Fibroblast of lung (primary cell): Measurements from ENCODE around the gene CCT7.
"Not testable (repeated sequence)": the region's sequence is repeated elsewhere in the genome, so short reads cannot be mapped to it uniquely, and the experiment has no call there.

ENCODE experiments used
- EZH2 ChIP-seq: IDR thresholded peaks from 2 replicates; pipeline ENCODE4 v1.5.1; 2012; ENCODE audit warnings: low read length, control low read depth, mild to moderate bottlenecking; ENCODE audit errors: missing control alignments
- TF ChIP-seq, protein P1 (sequence below), 2 donors: IDR thresholded peaks in 1 of 2; conservative IDR thresholded peaks in 1 of 2; 1 replicate in 1 of 2; 2 replicates in 1 of 2; pipeline ENCODE4 v1.5.1; 2011 to 2012; ENCODE audit warnings: low read length in 2 of 2, control low read depth in 1 of 2, inconsistent platforms in 1 of 2, low read depth in 1 of 2, mild to moderate bottlenecking in 1 of 2

DNA sequence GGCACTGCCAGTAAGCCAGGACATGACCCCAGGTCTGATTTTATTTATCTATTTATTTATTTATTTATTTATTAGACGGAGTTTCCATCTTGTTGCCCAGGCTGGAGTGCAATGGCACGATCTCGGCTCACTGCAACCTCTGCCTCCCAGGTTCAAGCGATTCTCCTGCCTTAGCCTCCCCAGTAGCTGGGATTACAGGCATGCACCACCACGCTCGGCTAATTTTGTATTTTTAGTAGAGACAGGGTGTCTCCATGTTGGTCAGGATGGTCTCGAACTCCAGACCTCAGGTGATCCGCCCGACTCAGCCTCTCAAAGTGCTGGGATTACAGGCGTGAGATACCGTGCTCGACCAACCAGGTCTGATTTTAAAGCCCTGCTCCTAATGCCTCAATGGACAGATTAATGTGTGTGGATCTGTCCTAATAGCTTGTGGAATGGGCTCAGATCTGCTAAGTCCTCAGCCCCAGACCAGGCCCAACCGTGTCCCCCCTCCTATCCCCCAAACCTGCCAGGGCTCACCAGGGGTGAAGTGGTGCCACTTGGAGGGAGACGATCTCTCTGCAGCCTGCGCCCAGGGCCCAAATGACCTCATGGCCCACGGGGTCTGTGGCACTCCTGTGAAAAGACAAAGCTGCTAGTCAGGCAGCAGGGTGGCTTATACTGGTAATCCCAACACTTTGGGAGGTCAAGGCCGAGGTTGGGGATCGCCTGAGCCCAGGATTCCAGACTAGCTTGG, 28.8 kb downstream of the CCT7 start:
- TF ChIP-seq, protein P1, sequence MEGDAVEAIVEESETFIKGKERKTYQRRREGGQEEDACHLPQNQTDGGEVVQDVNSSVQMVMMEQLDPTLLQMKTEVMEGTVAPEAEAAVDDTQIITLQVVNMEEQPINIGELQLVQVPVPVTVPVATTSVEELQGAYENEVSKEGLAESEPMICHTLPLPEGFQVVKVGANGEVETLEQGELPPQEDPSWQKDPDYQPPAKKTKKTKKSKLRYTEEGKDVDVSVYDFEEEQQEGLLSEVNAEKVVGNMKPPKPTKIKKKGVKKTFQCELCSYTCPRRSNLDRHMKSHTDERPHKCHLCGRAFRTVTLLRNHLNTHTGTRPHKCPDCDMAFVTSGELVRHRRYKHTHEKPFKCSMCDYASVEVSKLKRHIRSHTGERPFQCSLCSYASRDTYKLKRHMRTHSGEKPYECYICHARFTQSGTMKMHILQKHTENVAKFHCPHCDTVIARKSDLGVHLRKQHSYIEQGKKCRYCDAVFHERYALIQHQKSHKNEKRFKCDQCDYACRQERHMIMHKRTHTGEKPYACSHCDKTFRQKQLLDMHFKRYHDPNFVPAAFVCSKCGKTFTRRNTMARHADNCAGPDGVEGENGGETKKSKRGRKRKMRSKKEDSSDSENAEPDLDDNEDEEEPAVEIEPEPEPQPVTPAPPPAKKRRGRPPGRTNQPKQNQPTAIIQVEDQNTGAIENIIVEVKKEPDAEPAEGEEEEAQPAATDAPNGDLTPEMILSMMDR (conservative IDR thresholded peaks at IDR 0.05 in 1 of 2, IDR thresholded peaks at IDR 0.05 in 1 of 2; ENCODE audit: low read depth in 1 of 2, low read length in 2 of 2): not testable (repeated sequence)
- not testable (repeated sequence) for TF ChIP-seq EZH2
